CD1c-positive myeloid dendritic cell (primary cell): ENCODE results near the gene TRAPPC2.
"Not testable (repeated sequence)": the region's sequence is repeated elsewhere in the genome, so short reads cannot be mapped to it uniquely, and the experiment has no call there.

ENCODE experiments used
- DNase-seq: peaks from one replicate; pipeline ENCODE4 v3.0.0-alpha.2; 2016; ENCODE audit errors: extremely low spot score

The TRAPPC2 gene

DNA sequence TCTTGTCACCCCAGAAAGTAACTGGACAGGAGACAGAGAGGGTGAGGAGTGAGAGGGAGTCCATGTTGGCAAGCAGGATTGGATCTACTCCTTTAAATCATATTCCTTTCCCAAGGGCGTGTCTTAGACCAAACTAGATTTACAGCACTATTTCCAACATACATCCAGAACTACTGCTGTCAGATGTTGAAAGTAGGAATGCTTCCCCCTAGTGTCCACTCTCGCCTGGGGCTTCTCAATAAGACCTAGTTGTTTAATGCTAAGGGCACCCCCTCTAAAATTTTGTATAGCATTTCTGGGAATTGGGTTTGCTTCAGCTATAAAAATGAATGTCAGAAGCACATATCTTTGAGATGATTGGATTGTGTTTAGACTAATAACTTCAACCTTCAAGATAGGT, 13.4 kb upstream of the TRAPPC2 start:
- DNase-seq: peak; percentile 27

DNA sequence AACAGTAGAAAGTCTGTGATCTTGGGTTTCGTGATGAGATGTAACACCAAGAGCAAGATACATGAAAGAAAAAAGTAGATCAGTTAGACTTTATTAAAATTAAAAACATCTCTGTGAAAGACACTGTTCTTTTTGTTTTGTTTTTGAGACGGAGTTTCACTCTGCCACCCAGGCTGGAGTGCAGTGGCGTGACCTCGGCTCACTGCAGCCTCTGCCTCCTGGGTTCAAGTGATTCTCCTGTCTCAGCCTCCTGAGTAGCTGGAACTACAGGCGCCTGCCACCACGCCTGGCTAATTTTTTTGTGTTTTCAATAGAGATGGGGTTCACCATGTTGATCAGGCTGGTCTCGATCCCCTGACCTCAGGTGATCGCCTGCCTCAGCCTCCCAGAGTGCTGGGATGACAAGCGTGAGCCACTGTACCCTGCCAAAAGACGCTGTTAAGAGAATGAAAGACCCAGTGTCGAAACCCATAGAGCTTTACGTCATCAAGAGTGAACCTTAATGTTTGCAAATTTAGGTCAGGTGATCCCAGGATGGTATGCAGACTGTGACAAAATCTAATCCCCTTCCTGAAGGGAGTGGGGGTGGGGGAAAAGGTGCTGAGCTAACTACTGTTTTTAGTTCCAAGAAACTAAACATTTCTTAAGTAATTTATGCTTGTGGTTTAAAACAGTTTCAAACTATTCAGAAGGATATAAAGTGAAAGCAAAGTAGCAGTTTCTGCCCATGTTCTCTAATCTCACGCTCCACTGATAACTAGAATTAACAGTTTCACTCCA, 8.2 kb upstream of the TRAPPC2 start:
- DNase-seq: peak; percentile 32

- DNase-seq: no peak
Measured at GRCh38 chrX:13741695-13742094, 7.3 kb upstream of the TRAPPC2 start.

GRCh38 chrX:13733506-13733905, 914 bp downstream of the TRAPPC2 start:
- no peak for DNase-seq

DNA sequence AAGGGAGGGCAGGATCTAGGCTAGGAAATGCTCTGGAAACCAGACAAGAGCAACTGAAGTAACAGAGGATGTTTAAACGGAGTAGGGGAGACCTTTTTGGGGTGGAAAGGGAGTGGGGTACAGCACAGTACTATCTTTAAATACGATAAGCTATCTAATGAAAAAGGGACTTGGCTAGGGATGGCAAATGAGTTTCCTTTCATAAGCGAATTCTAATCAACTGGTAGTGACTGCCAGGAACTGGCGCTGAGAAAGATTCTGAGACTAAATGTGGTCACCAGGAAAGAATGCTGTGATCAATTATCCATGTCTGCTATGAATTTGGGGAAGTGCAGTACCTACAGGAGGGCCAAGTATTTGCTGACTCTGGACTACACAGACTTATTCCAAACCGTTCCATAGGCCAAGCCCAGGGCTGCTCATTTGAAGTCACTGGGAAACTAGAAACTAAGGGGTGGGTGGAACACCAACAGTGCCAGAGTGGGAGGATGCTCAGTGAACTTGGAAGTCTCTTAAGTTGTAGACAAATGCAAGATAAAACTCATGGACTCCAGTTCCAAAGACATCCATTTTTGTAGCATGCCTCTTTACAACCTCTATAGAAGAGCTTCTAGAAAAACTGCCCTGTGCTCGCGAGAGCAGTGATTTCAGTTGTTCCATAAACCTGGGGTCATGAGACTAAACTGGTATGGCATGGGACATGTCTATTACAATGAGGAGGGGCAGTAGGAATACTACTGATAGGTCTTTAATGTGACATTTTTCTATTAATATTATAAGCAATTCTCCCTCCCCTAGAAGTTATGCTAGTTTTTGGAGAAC, 2.0 kb downstream of the TRAPPC2 start:
- no peak for DNase-seq

DNA sequence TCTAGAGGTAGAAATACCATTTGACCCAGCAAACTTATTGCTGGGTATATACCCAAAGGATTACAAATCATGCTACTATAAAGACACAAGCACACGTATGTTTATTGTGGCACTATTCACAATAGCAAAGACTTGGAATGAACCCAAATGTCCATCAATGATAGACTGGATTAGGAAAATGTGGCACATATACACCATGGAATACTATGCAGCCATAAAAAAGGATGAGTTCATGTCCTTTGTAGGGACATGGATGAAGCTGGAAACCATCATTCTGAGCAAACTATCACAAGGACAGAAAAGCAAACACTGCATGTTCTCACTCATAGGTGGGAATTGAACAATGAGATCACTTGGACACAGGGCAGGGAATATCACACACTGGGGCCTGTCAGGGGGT, 3.9 kb downstream of the TRAPPC2 start:
- not testable (repeated sequence) for DNase-seq

DNA sequence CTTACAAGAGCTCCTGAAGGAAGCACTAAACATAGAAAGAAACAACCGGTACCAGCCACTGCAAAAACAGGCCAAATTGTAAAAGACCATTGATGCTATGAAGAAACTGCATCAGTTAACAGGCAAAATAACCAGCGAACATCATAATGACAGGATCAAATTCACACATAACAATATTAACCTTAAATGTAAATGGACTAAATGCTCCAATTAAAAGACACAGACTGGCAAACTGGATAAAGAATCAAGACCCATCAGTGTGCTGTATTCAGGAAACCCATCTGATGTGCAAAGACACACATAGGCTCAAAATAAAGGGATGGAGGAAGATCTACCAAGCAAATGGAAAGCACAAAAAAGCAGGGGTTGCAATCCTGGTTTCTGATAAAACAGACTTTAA, 7.8 kb downstream of the TRAPPC2 start:
- not testable (repeated sequence) for DNase-seq

DNA sequence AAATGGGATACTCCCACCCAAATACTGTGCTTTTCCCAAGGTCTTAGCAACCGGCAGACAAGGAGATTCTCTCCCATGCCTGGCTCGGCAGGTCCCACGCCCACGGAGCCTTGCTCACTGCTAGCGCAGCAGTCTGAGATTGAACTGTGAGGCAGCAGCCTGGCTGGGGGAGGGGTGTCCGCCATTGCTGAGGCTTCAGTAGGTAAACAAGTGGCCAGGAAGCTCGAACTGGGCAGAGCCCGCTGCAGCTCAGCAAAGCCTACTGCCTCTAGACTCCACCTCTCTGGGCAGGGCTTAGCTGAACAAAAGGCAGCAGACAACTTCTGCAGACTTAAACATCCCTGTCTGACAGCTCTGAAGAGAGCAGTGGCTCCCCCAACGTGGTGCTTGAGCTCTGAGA, 9.5 kb downstream of the TRAPPC2 start:
- DNase-seq: not testable (repeated sequence)

- DNase-seq: no peak
Measured at GRCh38 chrX:13721819-13722519, 12.5 kb downstream of the TRAPPC2 start.

- no peak for DNase-seq
Measured at GRCh38 chrX:13721371-13721770, 13.0 kb downstream of the TRAPPC2 start.

- DNase-seq: no peak
Measured at GRCh38 chrX:13719192-13719856, 15.1 kb downstream of the TRAPPC2 start.

DNA sequence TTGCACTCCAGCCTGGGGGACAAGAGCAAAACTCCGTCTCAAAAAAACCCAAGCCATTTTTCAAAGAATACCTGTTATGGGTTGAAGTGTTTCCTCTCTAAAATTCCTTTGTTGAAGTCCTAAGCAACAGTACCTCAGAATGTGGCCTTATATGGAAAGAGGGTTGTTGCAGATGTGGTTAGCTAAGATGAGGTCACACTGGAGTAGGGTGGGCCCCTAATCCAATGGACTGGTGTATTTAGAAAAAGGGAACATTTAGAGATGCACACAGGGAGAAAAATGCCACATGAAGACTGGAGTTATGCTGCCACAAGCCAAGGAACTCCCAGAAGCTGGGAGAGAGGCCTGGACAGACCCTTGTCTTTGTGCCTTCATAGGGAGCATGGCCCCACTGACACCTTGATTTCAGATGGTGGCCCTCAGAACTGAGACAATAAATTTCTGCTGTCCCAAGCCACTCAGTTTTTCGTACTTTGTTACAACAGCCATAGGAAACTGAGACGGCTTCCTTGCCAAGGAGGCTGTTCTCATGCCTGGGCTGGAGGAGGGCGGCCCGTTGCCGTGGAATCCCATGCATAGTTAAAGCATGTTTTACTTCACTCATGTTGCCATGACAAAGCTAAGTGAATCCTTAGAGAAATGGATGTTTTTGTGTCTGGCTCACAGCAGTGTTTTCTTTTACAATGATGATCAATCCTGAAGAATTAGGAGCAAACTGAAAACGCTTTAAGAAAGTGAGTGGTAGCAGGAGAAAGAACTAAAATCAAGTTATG, 16.5 kb downstream of the TRAPPC2 start:
- DNase-seq: no peak

- DNase-seq: no peak
Measured at GRCh38 chrX:13716905-13717304, 17.5 kb downstream of the TRAPPC2 start.

GRCh38 chrX:13716455-13716854, 18.0 kb downstream of the TRAPPC2 start:
- DNase-seq: no peak

- no peak for DNase-seq
Measured at GRCh38 chrX:13711141-13711540, 23.3 kb downstream of the TRAPPC2 start.

DNA sequence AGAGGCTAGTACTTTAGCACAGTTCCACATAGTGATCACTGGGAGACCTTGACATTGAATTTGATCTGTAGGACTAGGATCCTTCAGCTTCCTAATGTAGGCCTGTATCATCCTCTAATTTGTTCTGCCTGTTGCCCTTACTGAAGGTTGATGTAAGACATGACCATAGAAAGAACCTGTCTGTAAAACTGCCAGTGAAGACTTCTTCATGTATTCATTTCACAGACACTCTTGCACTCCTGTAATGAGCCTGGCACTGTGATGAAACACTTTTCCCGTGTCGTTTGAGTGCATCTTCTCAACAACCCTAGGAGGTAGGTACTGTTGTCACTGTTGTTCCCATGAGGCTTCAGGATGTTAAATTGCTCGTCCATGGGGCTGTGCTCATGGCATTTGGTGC, 30.8 kb downstream of the TRAPPC2 start:
- no peak for DNase-seq

DNA sequence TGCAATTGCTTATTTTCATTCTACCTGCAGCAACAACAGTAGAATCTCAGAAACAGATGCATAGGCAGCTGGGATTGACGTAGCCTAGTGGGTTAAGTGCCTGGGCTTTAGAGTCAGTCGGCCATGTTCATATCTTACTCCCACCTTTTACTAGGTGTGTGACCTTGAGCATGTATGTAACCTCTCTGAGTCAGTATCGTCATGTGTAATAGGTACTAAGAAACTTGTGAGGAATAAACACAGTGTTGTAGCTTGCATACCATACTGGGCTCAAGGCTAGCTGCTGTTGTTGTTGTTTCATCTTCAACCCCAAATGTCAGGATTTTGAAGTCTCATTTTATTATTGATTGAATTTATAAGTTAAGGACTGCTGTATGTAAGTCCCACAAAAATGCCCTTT, 31.3 kb downstream of the TRAPPC2 start:
- DNase-seq: no peak

GRCh38 chrX:13702111-13702789, 32.2 kb downstream of the TRAPPC2 start:
- DNase-seq: no peak

DNA sequence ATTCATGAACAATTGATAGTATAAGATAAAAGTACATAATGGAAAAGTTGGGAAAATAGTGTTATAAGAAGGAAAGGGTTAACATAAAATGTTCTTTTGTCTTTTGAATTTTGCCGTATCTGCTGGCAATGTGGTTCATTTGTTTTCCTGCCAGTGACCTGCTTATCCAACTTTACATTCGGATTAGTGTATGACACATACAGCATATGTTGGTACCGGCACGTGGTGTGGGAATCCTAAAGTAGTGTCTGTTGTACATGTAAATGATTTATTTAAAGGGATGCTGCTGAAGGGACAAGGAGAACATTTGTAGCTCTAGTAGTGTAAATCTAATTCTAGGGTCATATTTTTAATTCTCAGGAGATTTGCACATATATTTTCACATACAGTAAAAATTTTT, 34.0 kb downstream of the TRAPPC2 start:
- no peak for DNase-seq

GRCh38 chrX:13699183-13699826, 35.1 kb downstream of the TRAPPC2 start:
- DNase-seq: no peak
